ENCODE results near the gene NUP62.
"Not testable (repeated sequence)": the region's sequence is repeated elsewhere in the genome, so short reads cannot be mapped to it uniquely, and the experiment has no call there.

Gene NUP62

GRCh38 chr19:49959892-49960291 lies 30.6 kb upstream of the NUP62 start:
- not testable (repeated sequence) for H3K4me3 ChIP-seq (ENCODE audit: low read length); H3K4me1 ChIP-seq (ENCODE audit: control insufficient read depth, insufficient read depth, low read length); H3K9ac ChIP-seq (ENCODE audit: low read length); H3K9me3 ChIP-seq (ENCODE audit: control insufficient read depth, low read length); DNase-seq (ENCODE audit: low read depth); H3K36me3 ChIP-seq (ENCODE audit: control insufficient read depth, insufficient read depth, low read length, severe bottlenecking)
- peaks cover 32% of the 10 kb centered on the region for H3K27me3 ChIP-seq (replicated peaks; ENCODE audit: control insufficient read depth, insufficient read depth, low read length)

- not testable (repeated sequence) for H3K9me3 ChIP-seq (ENCODE audit: control insufficient read depth, low read length); H3K9ac ChIP-seq (ENCODE audit: low read length); H3K4me1 ChIP-seq (ENCODE audit: control insufficient read depth, insufficient read depth, low read length); DNase-seq (ENCODE audit: low read depth); H3K36me3 ChIP-seq (ENCODE audit: control insufficient read depth, insufficient read depth, low read length, severe bottlenecking); H3K4me3 ChIP-seq (ENCODE audit: low read length)
- H3K27me3 ChIP-seq (replicated peaks; ENCODE audit: control insufficient read depth, insufficient read depth, low read length): peaks cover 43% of the 10 kb centered on the region
Measured at GRCh38 chr19:49958596-49958995, 29.3 kb upstream of the NUP62 start.

GRCh38 chr19:49958144-49958543 lies 28.8 kb upstream of the NUP62 start:
- H3K4me1 ChIP-seq (ENCODE audit: control insufficient read depth, insufficient read depth, low read length); DNase-seq (ENCODE audit: low read depth); H3K9ac ChIP-seq (ENCODE audit: low read length); H3K4me3 ChIP-seq (ENCODE audit: low read length); H3K36me3 ChIP-seq (ENCODE audit: control insufficient read depth, insufficient read depth, low read length, severe bottlenecking); H3K9me3 ChIP-seq (ENCODE audit: control insufficient read depth, low read length): not testable (repeated sequence)
- H3K27me3 ChIP-seq (replicated peaks; ENCODE audit: control insufficient read depth, insufficient read depth, low read length): peaks cover 43% of the 10 kb centered on the region

- H3K4me3 ChIP-seq (ENCODE audit: low read length): no peak overlapping the region
- H3K27me3 ChIP-seq (replicated peaks; ENCODE audit: control insufficient read depth, insufficient read depth, low read length): peaks cover 50% of the 10 kb centered on the region
- no peak overlapping the region for H3K9ac ChIP-seq (ENCODE audit: low read length)
- no peaks in the 10 kb centered on the region for H3K36me3 ChIP-seq (ENCODE audit: control insufficient read depth, insufficient read depth, low read length, severe bottlenecking)
- no peaks in the 10 kb centered on the region for H3K9me3 ChIP-seq (ENCODE audit: control insufficient read depth, low read length)
- DNase-seq (ENCODE audit: low read depth): peak; percentile 6
- H3K4me1 ChIP-seq (ENCODE audit: control insufficient read depth, insufficient read depth, low read length): peaks cover 8% of the 10 kb centered on the region
Measured at GRCh38 chr19:49957262-49957915, 28.1 kb upstream of the NUP62 start.

GRCh38 chr19:49956115-49956495 lies 26.8 kb upstream of the NUP62 start:
- no peak for DNase-seq (ENCODE audit: low read depth)
- no peaks in the 10 kb centered on the region for H3K36me3 ChIP-seq (ENCODE audit: control insufficient read depth, insufficient read depth, low read length, severe bottlenecking)
- no peak overlapping the region for H3K9ac ChIP-seq (ENCODE audit: low read length)
- H3K4me1 ChIP-seq (ENCODE audit: control insufficient read depth, insufficient read depth, low read length): peaks cover 8% of the 10 kb centered on the region
- H3K4me3 ChIP-seq (ENCODE audit: low read length): no peak overlapping the region
- H3K27me3 ChIP-seq (replicated peaks; ENCODE audit: control insufficient read depth, insufficient read depth, low read length): peaks cover 58% of the 10 kb centered on the region
- H3K9me3 ChIP-seq (ENCODE audit: control insufficient read depth, low read length): no peaks in the 10 kb centered on the region

- Histone ChIP-seq H3K27me3 (replicated peaks; ENCODE audit: control insufficient read depth, insufficient read depth, low read length) (peaks cover 68% of the 10 kb centered on the region), H3K4me3 (ENCODE audit: low read length) (no peak overlapping the region), H3K4me1 (ENCODE audit: control insufficient read depth, insufficient read depth, low read length) (peaks cover 8% of the 10 kb centered on the region), H3K9me3 (ENCODE audit: control insufficient read depth, low read length) (no peaks in the 10 kb centered on the region), H3K36me3 (ENCODE audit: control insufficient read depth, insufficient read depth, low read length, severe bottlenecking) (no peaks in the 10 kb centered on the region), H3K9ac (ENCODE audit: low read length) (no peak overlapping the region)
- DNase-seq (ENCODE audit: low read depth): no peak
Measured at GRCh38 chr19:49954933-49955332, 25.6 kb upstream of the NUP62 start.

GRCh38 chr19:49954092-49954829 lies 25.0 kb upstream of the NUP62 start:
- Histone ChIP-seq H3K4me1 (ENCODE audit: control insufficient read depth, insufficient read depth, low read length) (peaks cover 8% of the 10 kb centered on the region), H3K4me3 (ENCODE audit: low read length) (no peak overlapping the region), H3K9me3 (ENCODE audit: control insufficient read depth, low read length) (no peaks in the 10 kb centered on the region), H3K9ac (ENCODE audit: low read length) (no peak overlapping the region), H3K36me3 (ENCODE audit: control insufficient read depth, insufficient read depth, low read length, severe bottlenecking) (no peaks in the 10 kb centered on the region), H3K27me3 (replicated peaks; ENCODE audit: control insufficient read depth, insufficient read depth, low read length) (peaks cover 74% of the 10 kb centered on the region)
- peak; percentile 74 for DNase-seq (ENCODE audit: low read depth)

- Histone ChIP-seq H3K27me3 (replicated peaks; ENCODE audit: control insufficient read depth, insufficient read depth, low read length) (peaks cover 76% of the 10 kb centered on the region), H3K36me3 (ENCODE audit: control insufficient read depth, insufficient read depth, low read length, severe bottlenecking) (no peaks in the 10 kb centered on the region), H3K9ac (ENCODE audit: low read length) (no peak overlapping the region), H3K4me1 (ENCODE audit: control insufficient read depth, insufficient read depth, low read length) (peaks cover 8% of the 10 kb centered on the region), H3K9me3 (ENCODE audit: control insufficient read depth, low read length) (no peaks in the 10 kb centered on the region), H3K4me3 (ENCODE audit: low read length) (no peak overlapping the region)
- no peak for DNase-seq (ENCODE audit: low read depth)
Measured at GRCh38 chr19:49953416-49953815, 24.1 kb upstream of the NUP62 start.

GRCh38 chr19:49952906-49953305 lies 23.6 kb upstream of the NUP62 start:
- Histone ChIP-seq H3K9me3 (ENCODE audit: control insufficient read depth, low read length) (no peaks in the 10 kb centered on the region), H3K4me1 (ENCODE audit: control insufficient read depth, insufficient read depth, low read length) (peaks cover 8% of the 10 kb centered on the region), H3K27me3 (replicated peaks; ENCODE audit: control insufficient read depth, insufficient read depth, low read length) (peaks cover 79% of the 10 kb centered on the region), H3K36me3 (ENCODE audit: control insufficient read depth, insufficient read depth, low read length, severe bottlenecking) (no peaks in the 10 kb centered on the region), H3K9ac (ENCODE audit: low read length) (no peak overlapping the region), H3K4me3 (ENCODE audit: low read length) (no peak overlapping the region)
- no peak for DNase-seq (ENCODE audit: low read depth)

GRCh38 chr19:49952479-49952836 lies 23.2 kb upstream of the NUP62 start:
- Histone ChIP-seq H3K27me3 (replicated peaks; ENCODE audit: control insufficient read depth, insufficient read depth, low read length) (peaks cover 83% of the 10 kb centered on the region), H3K9ac (ENCODE audit: low read length) (no peak overlapping the region), H3K9me3 (ENCODE audit: control insufficient read depth, low read length) (no peaks in the 10 kb centered on the region), H3K4me3 (ENCODE audit: low read length) (no peak overlapping the region), H3K4me1 (ENCODE audit: control insufficient read depth, insufficient read depth, low read length) (peaks cover 8% of the 10 kb centered on the region), H3K36me3 (ENCODE audit: control insufficient read depth, insufficient read depth, low read length, severe bottlenecking) (no peaks in the 10 kb centered on the region)
- no peak for DNase-seq (ENCODE audit: low read depth)

GRCh38 chr19:49951806-49952478 lies 22.6 kb upstream of the NUP62 start:
- H3K27me3 ChIP-seq (replicated peaks; ENCODE audit: control insufficient read depth, insufficient read depth, low read length): peaks cover 82% of the 10 kb centered on the region
- no peak overlapping the region for H3K4me3 ChIP-seq (ENCODE audit: low read length)
- H3K9me3 ChIP-seq (ENCODE audit: control insufficient read depth, low read length): no peaks in the 10 kb centered on the region
- H3K4me1 ChIP-seq (ENCODE audit: control insufficient read depth, insufficient read depth, low read length): peaks cover 8% of the 10 kb centered on the region
- no peaks in the 10 kb centered on the region for H3K36me3 ChIP-seq (ENCODE audit: control insufficient read depth, insufficient read depth, low read length, severe bottlenecking)
- no peak overlapping the region for H3K9ac ChIP-seq (ENCODE audit: low read length)
- no peak for DNase-seq (ENCODE audit: low read depth)

All from adipocyte (in vitro differentiated cells).